ENCODE data around the gene SMARCA2. TPM values are rescaled to one million over a fixed set of nuclear protein-coding genes. Genes with fewer than 3 reads are reported as not detected.

The SMARCA2 gene
- total and polyA plus RNA-seq, 9 donors: 78.4 to 149 (median 95.6) TPM

DNA sequence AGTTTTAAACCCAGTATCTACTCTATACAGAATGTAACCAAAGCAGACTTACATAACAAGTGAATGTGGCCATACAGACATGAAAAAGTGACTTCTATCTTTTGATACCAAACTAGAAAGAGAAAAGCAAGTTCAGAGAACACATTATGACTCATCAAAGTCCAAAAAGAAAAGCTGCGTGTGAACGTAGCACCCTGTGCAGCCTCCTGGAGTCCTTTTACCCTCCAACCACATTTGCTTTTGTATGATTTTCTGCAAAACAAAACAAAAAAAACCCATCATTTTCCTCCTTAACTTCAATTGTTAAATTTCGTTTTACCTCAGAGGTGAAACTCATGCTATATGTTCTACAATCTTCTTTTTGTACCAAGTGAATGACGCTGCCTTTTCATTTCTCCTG lies 2.8 kb upstream of the SMARCA2 start:
- 82% methylated on average over 3 of the region's 4 CpGs for WGBS (ENCODE audit: insufficient coverage)
- DNase-seq: no peak
- H3K27me3 ChIP-seq (ENCODE audit: control insufficient read depth, insufficient read depth, low read length): peaks cover 2% of the 10 kb centered on the region
- no peak overlapping the region for H3K4me3 ChIP-seq (ENCODE audit: low read length)
- no peak overlapping the region for H3K27ac ChIP-seq (ENCODE audit: low read length)
- peaks cover 4% of the 10 kb centered on the region for H3K4me1 ChIP-seq (ENCODE audit: control insufficient read depth, insufficient read depth, low read length)
- H3K9me3 ChIP-seq (replicated peaks; ENCODE audit: control insufficient read depth, low read depth, low read length): no peaks in the 10 kb centered on the region
- H3K36me3 ChIP-seq (ENCODE audit: control insufficient read depth, insufficient read depth, low read length): no peaks in the 10 kb centered on the region

DNA sequence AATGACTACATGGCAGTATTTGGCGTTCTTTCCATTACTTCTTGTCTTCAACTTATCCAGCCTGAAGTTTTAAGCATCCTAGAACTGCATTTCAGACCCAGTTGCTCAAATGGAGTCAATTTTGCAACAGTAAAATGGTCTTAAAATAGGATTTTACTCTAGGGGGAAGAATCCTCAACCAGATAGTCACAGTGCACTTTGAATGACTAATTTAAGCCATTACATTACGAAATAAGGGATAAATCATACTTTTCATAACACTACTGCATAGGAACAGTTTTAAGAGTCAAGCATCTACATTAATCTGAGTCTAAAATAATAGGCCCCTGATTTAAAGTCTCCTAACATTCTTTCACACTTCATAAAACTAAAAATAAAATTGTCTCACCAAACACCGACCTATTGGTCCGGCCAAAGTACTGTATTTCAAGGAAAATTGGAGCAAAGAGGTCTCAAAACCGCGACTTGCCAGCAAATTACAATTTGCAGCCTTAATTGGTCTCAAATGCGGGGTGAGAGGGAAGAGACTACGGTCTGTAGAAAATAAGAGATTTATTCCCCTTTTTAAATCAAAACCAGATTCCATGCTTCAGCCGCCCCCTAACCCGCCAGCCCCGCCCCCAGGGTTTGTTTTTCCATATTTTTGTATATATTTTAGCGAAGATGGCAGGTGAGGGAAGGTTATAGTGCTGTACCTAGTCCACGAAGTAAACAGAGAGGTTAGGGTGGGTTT lies 1.2 kb upstream of the SMARCA2 start:
- H3K27ac ChIP-seq (ENCODE audit: low read length): peak overlapping the region; percentile 100
- DNase-seq: peak; percentile 63
- peaks cover 8% of the 10 kb centered on the region for H3K4me1 ChIP-seq (ENCODE audit: control insufficient read depth, insufficient read depth, low read length)
- 0% methylated on average over 2 of the region's 13 CpGs for whole genome bisulfite sequencing (ENCODE audit: insufficient coverage)
- H3K4me3 ChIP-seq (ENCODE audit: low read length): peak overlapping the region; percentile 97
- peaks cover 2% of the 10 kb centered on the region for H3K27me3 ChIP-seq (ENCODE audit: control insufficient read depth, insufficient read depth, low read length)
- no peaks in the 10 kb centered on the region for H3K9me3 ChIP-seq (replicated peaks; ENCODE audit: control insufficient read depth, low read depth, low read length)
- no peaks in the 10 kb centered on the region for H3K36me3 ChIP-seq (ENCODE audit: control insufficient read depth, insufficient read depth, low read length)

- DNase-seq: peak; percentile 75
- WGBS (ENCODE audit: insufficient coverage): under 1% methylated on average over 33 of the region's 59 CpGs
Measured at GRCh38 chr9:2015581-2016407, 647 bp downstream of the SMARCA2 start.

DNA sequence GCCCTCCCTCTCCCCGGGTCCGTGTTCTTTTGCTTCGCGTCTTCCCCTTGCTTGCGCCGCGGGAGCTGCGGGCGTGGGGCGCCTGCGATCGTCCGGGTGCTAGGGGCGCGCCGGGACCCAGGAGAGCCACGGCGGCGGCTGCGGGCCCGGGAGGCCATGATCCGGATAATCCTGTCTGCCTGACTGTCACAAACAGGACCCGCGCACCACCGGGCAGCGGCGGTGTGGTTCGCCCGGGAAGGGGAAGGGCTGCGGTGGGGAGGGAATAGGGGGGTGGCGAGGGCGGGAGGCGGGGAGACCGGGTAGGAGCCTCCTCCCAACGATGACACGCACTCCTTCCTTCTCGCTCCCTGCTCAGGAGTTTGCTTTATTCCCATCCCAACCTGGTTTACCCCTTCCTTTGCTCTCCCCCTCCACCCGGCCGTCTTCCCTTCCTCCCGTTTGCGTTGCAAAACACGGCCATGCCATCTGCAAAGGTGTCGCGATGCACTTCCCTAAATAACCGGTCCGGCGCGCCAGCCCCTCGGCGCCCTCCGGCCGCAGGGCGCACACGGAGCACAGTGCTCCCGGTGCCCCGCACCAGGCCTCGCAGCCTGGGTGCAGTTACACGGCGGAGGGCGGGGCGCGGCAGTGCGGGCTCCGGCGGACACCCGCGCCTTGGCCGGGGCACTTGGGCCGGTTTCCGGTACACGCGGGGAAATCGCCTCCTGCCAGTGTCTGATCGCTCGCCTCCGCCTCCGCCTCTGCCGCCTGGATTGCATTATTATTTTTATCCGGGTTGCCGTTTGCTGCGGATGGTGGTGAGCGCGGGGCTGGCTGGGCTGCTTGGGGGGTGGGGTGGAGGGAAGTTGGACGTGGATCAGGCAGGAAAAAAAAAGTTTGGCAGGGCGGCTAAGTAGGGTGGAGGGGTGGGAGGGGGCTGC lies 1.5 kb downstream of the SMARCA2 start:
- DNase-seq: peak; percentile 93
- Histone ChIP-seq H3K4me1 (ENCODE audit: control insufficient read depth, insufficient read depth, low read length) (peaks cover 12% of the 10 kb centered on the region), H3K27me3 (ENCODE audit: control insufficient read depth, insufficient read depth, low read length) (no peaks in the 10 kb centered on the region), H3K27ac (ENCODE audit: low read length) (peak overlapping the region; percentile 99), H3K4me3 (ENCODE audit: low read length) (peak overlapping the region; percentile 82), H3K36me3 (ENCODE audit: control insufficient read depth, insufficient read depth, low read length) (no peaks in the 10 kb centered on the region), H3K9me3 (replicated peaks; ENCODE audit: control insufficient read depth, low read depth, low read length) (no peaks in the 10 kb centered on the region)
- WGBS (ENCODE audit: insufficient coverage): under 1% methylated on average over 67 of the region's 85 CpGs

More at GRCh38 chr9:2015581-2016407, 647 bp downstream of the SMARCA2 start:
- H3K4me3 ChIP-seq (ENCODE audit: low read length): peak overlapping the region; percentile 82
- H3K27me3 ChIP-seq (ENCODE audit: control insufficient read depth, insufficient read depth, low read length): peaks cover 2% of the 10 kb centered on the region
- H3K36me3 ChIP-seq (ENCODE audit: control insufficient read depth, insufficient read depth, low read length): no peaks in the 10 kb centered on the region
- H3K9me3 ChIP-seq (replicated peaks; ENCODE audit: control insufficient read depth, low read depth, low read length): no peaks in the 10 kb centered on the region
- H3K4me1 ChIP-seq (ENCODE audit: control insufficient read depth, insufficient read depth, low read length): peaks cover 12% of the 10 kb centered on the region
- H3K27ac ChIP-seq (ENCODE audit: low read length): peak overlapping the region; percentile 99

- no peaks in the 10 kb centered on the region for H3K9me3 ChIP-seq (replicated peaks; ENCODE audit: control insufficient read depth, low read depth, low read length)
- peak overlapping the region; percentile 82 for H3K4me3 ChIP-seq (ENCODE audit: low read length)
- WGBS (ENCODE audit: insufficient coverage): under 1% methylated on average over 67 of the region's 81 CpGs
- DNase-seq: peak; percentile 95
- H3K4me1 ChIP-seq (ENCODE audit: control insufficient read depth, insufficient read depth, low read length): peaks cover 12% of the 10 kb centered on the region
- H3K36me3 ChIP-seq (ENCODE audit: control insufficient read depth, insufficient read depth, low read length): no peaks in the 10 kb centered on the region
- peak overlapping the region; percentile 99 for H3K27ac ChIP-seq (ENCODE audit: low read length)
- H3K27me3 ChIP-seq (ENCODE audit: control insufficient read depth, insufficient read depth, low read length): no peaks in the 10 kb centered on the region
Measured at GRCh38 chr9:2017331-2018161, 2.4 kb downstream of the SMARCA2 start.

- H3K27me3 ChIP-seq (ENCODE audit: control insufficient read depth, insufficient read depth, low read length): no peaks in the 10 kb centered on the region
- no CpG with 5 or more reads among the region's 7 CpGs for WGBS (ENCODE audit: insufficient coverage)
- H3K4me3 ChIP-seq (ENCODE audit: low read length): peak overlapping the region; percentile 82
- H3K4me1 ChIP-seq (ENCODE audit: control insufficient read depth, insufficient read depth, low read length): peaks cover 12% of the 10 kb centered on the region
- H3K36me3 ChIP-seq (ENCODE audit: control insufficient read depth, insufficient read depth, low read length): no peaks in the 10 kb centered on the region
- peak overlapping the region; percentile 99 for H3K27ac ChIP-seq (ENCODE audit: low read length)
- no peaks in the 10 kb centered on the region for H3K9me3 ChIP-seq (replicated peaks; ENCODE audit: control insufficient read depth, low read depth, low read length)
- DNase-seq: no peak
Measured at GRCh38 chr9:2018162-2018643, 3.1 kb downstream of the SMARCA2 start.

- Histone ChIP-seq H3K27ac (ENCODE audit: low read length) (peak overlapping the region; percentile 99), H3K36me3 (ENCODE audit: control insufficient read depth, insufficient read depth, low read length) (no peaks in the 10 kb centered on the region), H3K27me3 (ENCODE audit: control insufficient read depth, insufficient read depth, low read length) (no peaks in the 10 kb centered on the region), H3K9me3 (replicated peaks; ENCODE audit: control insufficient read depth, low read depth, low read length) (no peaks in the 10 kb centered on the region), H3K4me1 (ENCODE audit: control insufficient read depth, insufficient read depth, low read length) (peaks cover 9% of the 10 kb centered on the region), H3K4me3 (ENCODE audit: low read length) (peak overlapping the region; percentile 82)
- no peak for DNase-seq
- 0% methylated on average over 1 of the region's 6 CpGs for WGBS (ENCODE audit: insufficient coverage)
Measured at GRCh38 chr9:2018764-2019558, 3.8 kb downstream of the SMARCA2 start.

DNA sequence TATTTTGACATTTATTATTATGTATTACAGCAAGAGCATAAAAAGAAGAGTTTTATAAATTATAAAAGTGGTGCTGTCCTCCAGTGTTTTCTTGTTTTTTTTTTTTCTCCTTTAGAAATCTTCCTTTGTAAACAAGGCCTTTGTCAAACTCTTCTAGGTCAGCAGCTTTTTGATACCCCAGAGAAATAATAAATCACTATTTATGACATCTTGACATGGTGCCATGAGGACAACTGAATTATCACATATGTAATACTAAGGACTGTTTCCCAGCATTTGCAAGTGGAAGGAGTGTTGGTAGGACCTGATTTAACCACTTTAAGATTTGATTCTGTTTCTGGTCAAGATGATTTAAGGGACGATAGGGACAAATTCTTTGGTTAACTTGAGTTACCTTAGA lies 4.6 kb downstream of the SMARCA2 start:
- WGBS (ENCODE audit: insufficient coverage): no CpG with 5 or more reads among the region's 1 CpG
- H3K27me3 ChIP-seq (ENCODE audit: control insufficient read depth, insufficient read depth, low read length): no peaks in the 10 kb centered on the region
- peaks cover 7% of the 10 kb centered on the region for H3K4me1 ChIP-seq (ENCODE audit: control insufficient read depth, insufficient read depth, low read length)
- no peak overlapping the region for H3K4me3 ChIP-seq (ENCODE audit: low read length)
- no peak for DNase-seq
- no peaks in the 10 kb centered on the region for H3K9me3 ChIP-seq (replicated peaks; ENCODE audit: control insufficient read depth, low read depth, low read length)
- no peak overlapping the region for H3K27ac ChIP-seq (ENCODE audit: low read length)
- H3K36me3 ChIP-seq (ENCODE audit: control insufficient read depth, insufficient read depth, low read length): no peaks in the 10 kb centered on the region
